Upper lobe of left lung (tissue), 4 donors: ENCODE data around the gene NOD1.

ENCODE experiments used
- POLR2A ChIP-seq, 4 donors: fragments of 450-650 bp; IDR thresholded peaks; one replicate each; pipeline ENCODE4 v1.5.1; 2016 to 2017; ENCODE audit warnings: antibody characterized with exemption in 4 of 4, mild to moderate bottlenecking in 2 of 4
- TF ChIP-seq, protein P1 (sequence below), 6 experiments: fragments of 450-650 bp in 4 of 6; fragments of 200-600 bp in 2 of 6; sonication (generic) in 2 of 6; IDR thresholded peaks; one replicate each; pipeline ENCODE4 v1.5.1; 2016 to 2019; ENCODE audit warnings: antibody characterized with exemption in 6 of 6

DNA sequence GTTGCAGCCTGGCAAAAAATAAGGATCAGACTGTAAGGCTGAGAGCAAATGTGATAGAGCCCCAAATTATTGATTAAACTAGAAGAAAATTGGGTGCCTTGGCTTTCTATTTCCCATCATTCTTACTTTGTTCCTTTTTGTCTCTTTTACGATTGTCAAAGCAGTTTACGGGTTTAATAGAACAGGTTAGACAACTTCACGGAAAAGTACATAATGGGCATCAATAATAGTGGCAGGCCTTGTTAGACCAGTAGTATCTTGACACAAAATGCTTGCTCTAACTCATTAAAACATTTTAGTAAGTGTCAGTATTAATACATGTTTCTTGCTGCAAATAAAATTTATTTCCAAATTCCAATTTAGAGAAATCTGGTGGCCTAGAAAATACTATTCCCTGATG is 40.5 kb upstream of the NOD1 start:
- TF ChIP-seq, protein P1, sequence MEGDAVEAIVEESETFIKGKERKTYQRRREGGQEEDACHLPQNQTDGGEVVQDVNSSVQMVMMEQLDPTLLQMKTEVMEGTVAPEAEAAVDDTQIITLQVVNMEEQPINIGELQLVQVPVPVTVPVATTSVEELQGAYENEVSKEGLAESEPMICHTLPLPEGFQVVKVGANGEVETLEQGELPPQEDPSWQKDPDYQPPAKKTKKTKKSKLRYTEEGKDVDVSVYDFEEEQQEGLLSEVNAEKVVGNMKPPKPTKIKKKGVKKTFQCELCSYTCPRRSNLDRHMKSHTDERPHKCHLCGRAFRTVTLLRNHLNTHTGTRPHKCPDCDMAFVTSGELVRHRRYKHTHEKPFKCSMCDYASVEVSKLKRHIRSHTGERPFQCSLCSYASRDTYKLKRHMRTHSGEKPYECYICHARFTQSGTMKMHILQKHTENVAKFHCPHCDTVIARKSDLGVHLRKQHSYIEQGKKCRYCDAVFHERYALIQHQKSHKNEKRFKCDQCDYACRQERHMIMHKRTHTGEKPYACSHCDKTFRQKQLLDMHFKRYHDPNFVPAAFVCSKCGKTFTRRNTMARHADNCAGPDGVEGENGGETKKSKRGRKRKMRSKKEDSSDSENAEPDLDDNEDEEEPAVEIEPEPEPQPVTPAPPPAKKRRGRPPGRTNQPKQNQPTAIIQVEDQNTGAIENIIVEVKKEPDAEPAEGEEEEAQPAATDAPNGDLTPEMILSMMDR (IDR thresholded peaks at IDR 0.05) = no peak
- no peak for TF ChIP-seq POLR2A (IDR thresholded peaks at IDR 0.05)
